Stimulated activated CD8-positive, alpha-beta memory T cell treated with anti-CD3 and anti-CD28 coated beads, Interleukin-15, amount 100 ng/mL, for 1 hour (primary cell): ENCODE measurements around the gene ESRRB.

Experiments
- DNase-seq: peaks from one replicate; pipeline ENCODE4 v3.0.0-alpha.2; 2020; ENCODE audit warnings: low read depth

Gene ESRRB

GRCh38 chr14:76375947-76376404, at the start of gene ESRRB:
Gene ESRRB, plus strand, starts transcription at chr14:76376137. Its CDS starts 265 bp downstream, at chr14:76376402.
- DNase-seq, result no peak

GRCh38 chr14:76326918-76327689, 48.8 kb upstream of the ESRRB start:
- DNase-seq, result no peak

GRCh38 chr14:76328457-76329137, 47.3 kb upstream of the ESRRB start:
- DNase-seq, result no peak

- DNase-seq, result no peak
Observed at GRCh38 chr14:76329154-76329928, 46.6 kb upstream of the ESRRB start.

- DNase-seq, result no peak
Observed at GRCh38 chr14:76329951-76330350, 46.0 kb upstream of the ESRRB start.

GRCh38 chr14:76330411-76331327, 45.3 kb upstream of the ESRRB start:
- no peak for DNase-seq

GRCh38 chr14:76331328-76332011, 44.5 kb upstream of the ESRRB start:
- DNase-seq, result no peak

GRCh38 chr14:76333664-76334063, 42.3 kb upstream of the ESRRB start:
- no peak for DNase-seq

- DNase-seq, result no peak
Observed at GRCh38 chr14:76334316-76334715, 41.6 kb upstream of the ESRRB start.

- DNase-seq, result no peak
Observed at GRCh38 chr14:76336876-76337275, 39.1 kb upstream of the ESRRB start.

GRCh38 chr14:76337635-76338545, 38.0 kb upstream of the ESRRB start:
- no peak for DNase-seq

- DNase-seq, result no peak
Observed at GRCh38 chr14:76339728-76340615, 36.0 kb upstream of the ESRRB start.

GRCh38 chr14:76343386-76343785, 32.6 kb upstream of the ESRRB start:
- DNase-seq, result no peak

- DNase-seq, result no peak
Observed at GRCh38 chr14:76346391-76347160, 29.4 kb upstream of the ESRRB start.

GRCh38 chr14:76348898-76349297, 27.0 kb upstream of the ESRRB start:
- DNase-seq, result no peak

- DNase-seq, result no peak
Observed at GRCh38 chr14:76349993-76350392, 25.9 kb upstream of the ESRRB start.

- no peak for DNase-seq
Observed at GRCh38 chr14:76350671-76351070, 25.3 kb upstream of the ESRRB start.

GRCh38 chr14:76351941-76352340, 24.0 kb upstream of the ESRRB start:
- DNase-seq, result no peak
